Heart left ventricle (tissue), 16 donors: ENCODE results near the gene OR4C5. TPM values are rescaled to one million over a fixed set of nuclear protein-coding genes. Genes with fewer than 3 reads are reported as not detected.
"Not testable (repeated sequence)": the region's sequence is repeated elsewhere in the genome, so short reads cannot be mapped to it uniquely, and the experiment has no call there.

Experiments
- ATAC-seq, 4 donors: fragments of 200-7000 bp; cut with Tn5 transposase; one replicate each; pipeline ENCODE4 v1.9.1; 2020 to 2022; ENCODE audit warnings: moderate library complexity in 4 of 4, mild to moderate bottlenecking in 3 of 4, moderate number of reproducible peaks in 1 of 4
- DNase-seq, 5 donors: peaks; one replicate each; pipeline ENCODE4 v3.0.0-alpha.2; 2020
- H3K27ac ChIP-seq, 12 donors: fragments of 200-600 bp; sonication (generic) in 4 of 12; one replicate each; pipeline versions ENCODE4 v1.5.0 to v1.8.0; 2016 to 2022; ENCODE audit warnings: mild to moderate bottlenecking in 2 of 12
- H3K27me3 ChIP-seq, 9 donors: fragments of 200-600 bp; sonication (generic) in 2 of 9; one replicate each; pipeline versions ENCODE4 v1.5.1 to v1.8.0; 2016 to 2022; ENCODE audit warnings: mild to moderate bottlenecking in 3 of 9
- H3K36me3 ChIP-seq, 9 donors: fragments of 200-600 bp; sonication (generic) in 2 of 9; one replicate each; pipeline versions ENCODE4 v1.5.0 to v1.8.0; 2018 to 2022; ENCODE audit warnings: mild to moderate bottlenecking in 2 of 9
- H3K4me1 ChIP-seq, 12 donors: fragments of 200-600 bp; sonication (generic) in 4 of 12; one replicate each; pipeline versions ENCODE4 v1.5.0 to v1.8.0; 2016 to 2022; ENCODE audit warnings: mild to moderate bottlenecking in 3 of 12
- H3K4me3 ChIP-seq, 12 donors: fragments of 200-600 bp; sonication (generic) in 4 of 12; one replicate each; pipeline versions ENCODE4 v1.5.0 to v1.8.0; 2017 to 2022; ENCODE audit warnings: mild to moderate bottlenecking in 9 of 12, moderate library complexity in 4 of 12
- H3K9me3 ChIP-seq, 12 donors: fragments of 200-600 bp; sonication (generic) in 4 of 12; one replicate each; pipeline versions ENCODE4 v1.5.0 to v1.8.0; 2016 to 2022; ENCODE audit warnings: mild to moderate bottlenecking in 1 of 12
- POLR2A ChIP-seq, 2 donors: fragments of 450-650 bp; IDR thresholded peaks; one replicate each; pipeline ENCODE4 v1.6.1; 2017; ENCODE audit warnings: antibody characterized with exemption in 2 of 2, mild to moderate bottlenecking in 2 of 2, moderate library complexity in 2 of 2
- WGBS, 4 donors: extraction: QIAGEN DNeasy Blood & Tissue Kit in 2 of 4; methylation state at CpG; one replicate each; pipeline versions ENCODE4 v1.1.5 to v1.1.7; 2013 to 2018; 5-methylcytosine and 5-hydroxymethylcytosine counted together
- intact Hi-C, 10 donors: fragments of 100-400 bp; cut with DNase I; formaldehyde crosslinking; loops; one replicate each; pipeline versions ENCODE4 v1.11.1 to v1.14.2; 2022
- polyA plus RNA-seq, 2 donors: library from polyadenylated mRNA; stranded (reverse); fragments of 200-250 nt; gene quantifications; one replicate each; pipeline ENCODE4 v1.2.3, GENCODE V29; 2013
- total RNA-seq, 9 donors: library from RNA; depleted of rRNA in 2 of 9; stranded (reverse); fragments of >200 nt in 2 of 9; fragmentation: NEBNext Ultra II Directional in 3 of 9; extraction: Animal tissue kit (Norgen Biotek cat#: 25700) in 3 of 9; gene quantifications; one replicate each; pipeline versions ENCODE4 v1.1.0 to v1.2.4, GENCODE V29; 2016 to 2023
- TF ChIP-seq, protein P1 (sequence below), 12 donors: fragments of 200-600 bp; sonication (generic) in 4 of 12; IDR thresholded peaks; one replicate each; pipeline versions ENCODE4 v1.5.0 to v1.8.0; 2018 to 2022; ENCODE audit warnings: antibody characterized with exemption in 12 of 12, mild to moderate bottlenecking in 5 of 12
- donor health status: ischemic (EF 13 %, LVEDD 7.1; RV severe dilation, severe dysfunction).
- donor health status: healthy with polysubstance abuse.
- donor health status: DM: no; HTN: yes; CAD: no.
- donor health status: DM: no; HTN: no; CAD: no.
- donor health status: ischemic (EF 25% LVEDD 6.9; RV normal size, moderate dysfunction).
- donor health status: ischemic (EF 25% LVEDD 5.7; RV mildly dilated, moderate dysfunction).
- donor health status: healthy.
- donor health status: DM: yes; HTN: yes; CAD: no.
- donor health status: ischemic (EF 35%, LVEDD 5.7; RV mildly dilated, moderate dysfunction).
- donor health status: nonischemic (EF 11% LVEDD 7.7; RV severe dilation, severe dysfunction).
- donor health status: DM: yes; HTN: yes; CAD: no.
- donor health status: PGD.
- donor health status: ischemic (EF 29% LVEDD 5.4; RV normal size, mild dysfunction).
- donor health status: nonischemic (EF 23%, LVEDD 6.1; RV moderate dilation, normal function).

Gene OR4C5
- total and polyA plus RNA-seq, 11 donors = not detected

DNA sequence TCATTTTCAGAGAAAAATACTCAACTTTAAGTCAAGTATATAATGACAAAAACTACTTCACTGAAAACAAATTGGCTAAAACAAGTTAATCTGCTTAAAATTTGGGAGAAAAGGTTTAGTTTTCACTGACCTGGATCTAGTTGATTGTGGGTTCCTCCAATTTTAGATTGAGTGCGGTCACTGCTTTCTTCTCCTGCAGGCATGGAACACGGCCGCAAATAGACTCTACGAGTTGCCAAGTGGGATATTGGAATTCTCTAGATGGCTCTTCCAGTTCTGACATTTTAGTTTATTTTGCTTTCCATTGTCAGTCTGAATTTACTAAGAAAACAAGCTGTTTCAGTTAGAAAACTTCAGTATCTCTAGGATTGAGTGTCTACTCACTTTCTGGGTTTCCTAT lies 12.3 kb downstream of the OR4C5 start:
- intact Hi-C loops = loop anchor here in 4 of 10 donors (10.0 kb wide), 1 partner anchor 1671 kb away; no protein-coding TSS in a partner anchor
- no peak overlapping the region for H3K4me3 ChIP-seq

DNA sequence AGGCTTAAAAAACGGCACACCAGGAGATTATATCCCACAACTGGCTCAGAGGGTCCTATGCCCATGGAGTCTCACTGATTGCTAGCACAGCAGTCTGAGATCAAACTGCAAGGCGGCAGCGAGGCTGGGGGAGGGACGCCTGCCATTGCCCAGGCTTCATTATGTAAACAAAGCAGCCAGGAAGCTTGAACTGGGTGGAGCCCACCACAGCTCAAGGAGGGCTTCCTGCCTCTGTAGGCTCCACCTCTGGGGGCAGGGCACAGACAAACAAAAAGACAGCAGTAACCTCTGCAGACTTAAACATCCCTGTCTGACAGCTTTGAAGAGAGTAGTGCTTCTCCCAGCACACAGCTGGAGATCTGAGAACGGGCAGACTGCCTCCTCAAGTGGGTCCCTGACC lies 20.0 kb downstream of the OR4C5 start:
- H3K4me3 ChIP-seq, H3K36me3 ChIP-seq, H3K27me3 ChIP-seq, ATAC-seq, H3K4me1 ChIP-seq, DNase-seq, H3K27ac ChIP-seq, H3K9me3 ChIP-seq, intact Hi-C loops: not testable (repeated sequence)
- 60 to 76% (median 66%) methylated on average over 5 of the region's 5 CpGs for WGBS, 4 donors

More for the DNA sequence above, 12.3 kb downstream of the OR4C5 start:
- no peak for DNase-seq
- Histone ChIP-seq H3K27ac (no peak overlapping the region), H3K27me3 (no peaks in the 10 kb centered on the region), H3K9me3 (peaks cover 0 to 12% (median 0%) of the 10 kb centered on the region in 12 donors), H3K36me3 (no peaks in the 10 kb centered on the region), H3K4me1 (no peaks in the 10 kb centered on the region)
- TF ChIP-seq, protein P1, sequence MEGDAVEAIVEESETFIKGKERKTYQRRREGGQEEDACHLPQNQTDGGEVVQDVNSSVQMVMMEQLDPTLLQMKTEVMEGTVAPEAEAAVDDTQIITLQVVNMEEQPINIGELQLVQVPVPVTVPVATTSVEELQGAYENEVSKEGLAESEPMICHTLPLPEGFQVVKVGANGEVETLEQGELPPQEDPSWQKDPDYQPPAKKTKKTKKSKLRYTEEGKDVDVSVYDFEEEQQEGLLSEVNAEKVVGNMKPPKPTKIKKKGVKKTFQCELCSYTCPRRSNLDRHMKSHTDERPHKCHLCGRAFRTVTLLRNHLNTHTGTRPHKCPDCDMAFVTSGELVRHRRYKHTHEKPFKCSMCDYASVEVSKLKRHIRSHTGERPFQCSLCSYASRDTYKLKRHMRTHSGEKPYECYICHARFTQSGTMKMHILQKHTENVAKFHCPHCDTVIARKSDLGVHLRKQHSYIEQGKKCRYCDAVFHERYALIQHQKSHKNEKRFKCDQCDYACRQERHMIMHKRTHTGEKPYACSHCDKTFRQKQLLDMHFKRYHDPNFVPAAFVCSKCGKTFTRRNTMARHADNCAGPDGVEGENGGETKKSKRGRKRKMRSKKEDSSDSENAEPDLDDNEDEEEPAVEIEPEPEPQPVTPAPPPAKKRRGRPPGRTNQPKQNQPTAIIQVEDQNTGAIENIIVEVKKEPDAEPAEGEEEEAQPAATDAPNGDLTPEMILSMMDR (IDR thresholded peaks at IDR 0.05) = no peak
- TF ChIP-seq POLR2A (IDR thresholded peaks at IDR 0.05) = no peak
- ATAC-seq = peak in 1 of 4 donors; percentile 58
- 75 to 87% (median 78%) methylated on average over 4 of the region's 4 CpGs for WGBS, 4 donors

DNA sequence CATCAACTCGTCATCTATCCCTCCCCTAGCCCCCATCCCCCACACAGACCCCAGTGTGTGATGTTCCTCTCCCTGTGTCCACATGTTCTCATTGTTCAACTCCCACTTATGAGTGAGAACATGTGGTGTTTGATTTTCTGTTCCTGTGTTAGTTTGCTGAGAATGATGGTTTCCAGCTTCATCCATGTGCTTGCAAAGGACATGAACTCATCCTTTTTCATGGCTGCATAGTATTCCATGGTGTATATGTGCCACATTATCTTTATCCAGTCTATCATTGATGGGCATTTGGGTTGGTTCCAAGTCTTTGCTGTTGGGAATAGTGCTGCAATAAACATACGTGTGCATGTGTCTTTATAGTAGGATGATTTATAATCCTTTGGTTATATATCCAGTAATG lies 23.8 kb downstream of the OR4C5 start:
- H3K27ac ChIP-seq, H3K4me3 ChIP-seq, H3K36me3 ChIP-seq, H3K9me3 ChIP-seq, DNase-seq, H3K4me1 ChIP-seq, intact Hi-C loops, ATAC-seq, H3K27me3 ChIP-seq: not testable (repeated sequence)
- WGBS, 4 donors = 43 to 66% (median 46%) methylated on average over 2 of the region's 2 CpGs

DNA sequence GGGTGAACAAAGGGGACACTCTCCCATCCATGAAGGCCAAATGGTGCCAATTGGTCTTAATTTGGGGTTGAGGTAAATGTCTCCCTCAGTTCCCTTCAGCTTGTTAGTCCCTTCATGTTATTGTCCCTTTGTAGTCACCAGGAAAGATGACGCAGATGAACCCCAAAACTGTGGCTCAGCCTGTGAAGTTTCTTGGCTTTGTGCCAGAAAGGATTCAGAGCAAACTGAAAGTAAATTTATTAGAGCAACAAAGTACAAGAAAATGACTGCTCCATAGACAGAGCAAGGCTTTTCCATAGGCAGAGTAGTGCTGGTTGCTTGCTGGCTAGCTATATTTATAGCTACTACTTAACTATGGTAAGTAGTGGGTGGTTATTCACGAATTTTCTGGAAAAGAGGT lies 24.8 kb downstream of the OR4C5 start:
- intact Hi-C loops = no loop called here
- Histone ChIP-seq H3K4me1 (no peaks in the 10 kb centered on the region), H3K27me3 (no peaks in the 10 kb centered on the region), H3K9me3 (peaks cover 0 to 5% (median 0%) of the 10 kb centered on the region in 12 donors), H3K36me3 (no peaks in the 10 kb centered on the region), H3K4me3 (no peak overlapping the region), H3K27ac (no peak overlapping the region)
- DNase-seq (no peak), ATAC-seq (no peak)
- WGBS, 4 donors = 43 to 61% (median 50%) methylated on average over 2 of the region's 2 CpGs
- TF ChIP-seq, protein P1 (IDR thresholded peaks at IDR 0.05) = no peak
- no peak for TF ChIP-seq POLR2A (IDR thresholded peaks at IDR 0.05)

DNA sequence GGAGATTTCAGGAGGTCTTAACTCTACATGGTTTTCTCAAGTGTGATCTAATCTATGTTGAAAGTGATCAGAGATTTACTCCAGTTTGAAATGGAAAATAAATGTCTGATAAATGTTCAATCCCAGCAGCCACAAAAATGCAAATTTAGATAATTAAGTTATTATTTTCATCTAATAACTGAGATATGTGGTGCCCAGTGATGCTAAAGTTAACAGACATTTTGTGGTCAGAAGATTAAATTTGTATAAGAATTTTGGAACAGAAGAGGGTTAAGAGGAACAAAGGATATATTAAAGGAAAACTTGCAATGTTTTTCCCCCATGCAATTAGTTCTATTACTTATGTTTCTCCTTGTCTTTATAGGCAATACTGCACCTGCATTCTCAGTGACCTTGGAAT lies 41.6 kb downstream of the OR4C5 start, which contains the start of gene OR4C3:
OR4C3 (plus strand) TSS at position 301 of the 400 bp plus-strand sequence. CDS start 102 bp downstream, outside the sequence.
- intact Hi-C loops, ATAC-seq, H3K4me3 ChIP-seq, H3K4me1 ChIP-seq, H3K36me3 ChIP-seq, DNase-seq, H3K27me3 ChIP-seq, H3K27ac ChIP-seq, H3K9me3 ChIP-seq: not testable (repeated sequence)

DNA sequence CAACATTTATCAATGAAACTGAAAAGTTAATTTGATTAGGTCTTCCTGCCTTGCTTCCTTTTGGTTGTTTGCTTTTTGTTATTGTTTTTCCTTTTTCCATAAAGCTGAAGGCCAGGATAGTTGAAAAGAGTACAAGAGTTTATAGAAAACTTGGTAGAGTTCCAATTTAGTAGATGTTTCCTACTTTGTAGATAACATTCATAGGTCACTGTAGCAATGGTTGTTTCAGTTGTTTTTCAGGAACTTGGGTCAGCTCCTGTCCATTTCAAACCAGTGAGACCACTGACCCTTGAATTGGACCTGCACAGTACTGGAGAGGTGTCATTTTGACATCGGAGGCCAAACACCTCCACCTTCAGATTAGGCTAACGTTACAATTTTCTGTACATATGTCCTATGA lies 46.5 kb downstream of the OR4C5 start:
- H3K9me3 ChIP-seq, ATAC-seq, H3K4me1 ChIP-seq, H3K27me3 ChIP-seq, H3K4me3 ChIP-seq, intact Hi-C loops, H3K27ac ChIP-seq, DNase-seq, H3K36me3 ChIP-seq: not testable (repeated sequence)
- 51 to 80% (median 70%) methylated on average over 2 of the region's 2 CpGs for WGBS, 4 donors

Other genes starting within 250 kb of the OR4C5 start
- gene OR4B1, start 149.7 kb downstream of the OR4C5 start, total RNA-seq = not detected
- gene OR4B1, start 149.7 kb downstream of the OR4C5 start, polyA plus RNA-seq = not detected
- not detected for gene OR4X2, start 121.4 kb downstream of the OR4C5 start, total RNA-seq
- gene OR4X2, start 121.4 kb downstream of the OR4C5 start, polyA plus RNA-seq = not detected
- not detected for gene OR4X1, start 102.6 kb downstream of the OR4C5 start, total RNA-seq
- not detected for gene OR4X1, start 102.6 kb downstream of the OR4C5 start, polyA plus RNA-seq
- gene OR4S1, start 60.2 kb downstream of the OR4C5 start, total RNA-seq = not detected
- not detected for gene OR4S1, start 60.2 kb downstream of the OR4C5 start, polyA plus RNA-seq
- gene OR4C3, start 41.5 kb downstream of the OR4C5 start, total RNA-seq = not detected
- not detected for gene OR4C3, start 41.5 kb downstream of the OR4C5 start, polyA plus RNA-seq
- gene OR4A47, start 122.3 kb upstream of the OR4C5 start, total RNA-seq = not detected
- gene OR4A47, start 122.3 kb upstream of the OR4C5 start, polyA plus RNA-seq = not detected